Stimulated activated CD8-positive, alpha-beta memory T cell treated with anti-CD3 and anti-CD28 coated beads, Interleukin-4, amount 100 ng/mL, for 1 hour (primary cell): Measurements from ENCODE around the gene AGFG1.
A peak's percentile ranks its signal among the peaks of the same experiment; 100 is the strongest.

Experiments used
- DNase-seq, 2 donors: peaks; one replicate each; pipeline ENCODE4 v3.0.0-alpha.2; 2020; ENCODE audit warnings: low read depth in 2 of 2, low spot score in 1 of 2

AGFG1 gene

GRCh38 chr2:227461811-227462461 is 10.0 kb upstream of the AGFG1 start:
- no peak for DNase-seq

- no peak for DNase-seq
Measured at GRCh38 chr2:227462462-227462951, 9.4 kb upstream of the AGFG1 start.

GRCh38 chr2:227462972-227463931 is 8.7 kb upstream of the AGFG1 start:
- DNase-seq = no peak

GRCh38 chr2:227464361-227464760 is 7.6 kb upstream of the AGFG1 start:
- DNase-seq = no peak

GRCh38 chr2:227464851-227465250 is 7.1 kb upstream of the AGFG1 start:
- no peak for DNase-seq

- DNase-seq = no peak
Measured at GRCh38 chr2:227466887-227467600, 4.9 kb upstream of the AGFG1 start.

GRCh38 chr2:227471412-227471811 is 544 bp upstream of the AGFG1 start:
- DNase-seq = no peak

- DNase-seq = peak in 1 of 2 donors; percentile 21
Measured at GRCh38 chr2:227472265-227473121, 537 bp downstream of the AGFG1 start.

GRCh38 chr2:227473122-227473461 is 1.1 kb downstream of the AGFG1 start:
- DNase-seq = no peak

GRCh38 chr2:227473806-227474205 is 1.9 kb downstream of the AGFG1 start:
- no peak for DNase-seq

GRCh38 chr2:227474410-227474809 is 2.5 kb downstream of the AGFG1 start:
- no peak for DNase-seq

- no peak for DNase-seq
Measured at GRCh38 chr2:227477291-227477690, 5.3 kb downstream of the AGFG1 start.

- DNase-seq = no peak
Measured at GRCh38 chr2:227479865-227480475, 8.0 kb downstream of the AGFG1 start.

- no peak for DNase-seq
Measured at GRCh38 chr2:227480528-227480927, 8.6 kb downstream of the AGFG1 start.

- DNase-seq = no peak
Measured at GRCh38 chr2:227482638-227483340, 10.8 kb downstream of the AGFG1 start.

GRCh38 chr2:227485429-227485828 is 13.5 kb downstream of the AGFG1 start:
- no peak for DNase-seq

- DNase-seq = no peak
Measured at GRCh38 chr2:227486688-227487087, 14.7 kb downstream of the AGFG1 start.

- DNase-seq = no peak
Measured at GRCh38 chr2:227488045-227488444, 16.1 kb downstream of the AGFG1 start.

GRCh38 chr2:227491386-227491785 is 19.4 kb downstream of the AGFG1 start:
- DNase-seq = no peak

- DNase-seq = no peak
Measured at GRCh38 chr2:227493524-227493923, 21.6 kb downstream of the AGFG1 start.
